Cerebellar nuclear complex (tissue), 1 donor: ENCODE data around the gene MLN.

Experiments used
- DNase-seq, 2 experiments: peaks; one replicate each; lab custom pipeline; 2025; lab: John Stamatoyannopoulos, UW

MLN gene

DNA sequence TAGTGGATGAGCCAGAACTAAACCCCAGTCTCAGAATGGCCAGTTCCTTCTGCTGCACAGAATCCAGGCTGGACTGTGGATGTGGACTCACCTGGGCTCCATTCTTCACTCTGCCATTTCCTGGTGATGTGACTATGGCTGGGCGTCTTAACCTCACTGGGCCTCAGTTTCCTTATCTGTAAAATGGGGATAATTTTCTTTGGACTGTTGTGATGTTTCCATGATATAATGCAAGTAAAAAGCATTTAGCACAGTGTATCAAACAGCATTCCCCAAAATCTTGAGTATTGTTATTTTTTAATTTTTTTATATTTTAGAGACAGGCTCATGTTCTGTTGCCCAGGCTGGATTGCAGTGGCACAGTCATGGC lies 51.2 kb downstream of the MLN start:
- DNase-seq, result no peak

DNA sequence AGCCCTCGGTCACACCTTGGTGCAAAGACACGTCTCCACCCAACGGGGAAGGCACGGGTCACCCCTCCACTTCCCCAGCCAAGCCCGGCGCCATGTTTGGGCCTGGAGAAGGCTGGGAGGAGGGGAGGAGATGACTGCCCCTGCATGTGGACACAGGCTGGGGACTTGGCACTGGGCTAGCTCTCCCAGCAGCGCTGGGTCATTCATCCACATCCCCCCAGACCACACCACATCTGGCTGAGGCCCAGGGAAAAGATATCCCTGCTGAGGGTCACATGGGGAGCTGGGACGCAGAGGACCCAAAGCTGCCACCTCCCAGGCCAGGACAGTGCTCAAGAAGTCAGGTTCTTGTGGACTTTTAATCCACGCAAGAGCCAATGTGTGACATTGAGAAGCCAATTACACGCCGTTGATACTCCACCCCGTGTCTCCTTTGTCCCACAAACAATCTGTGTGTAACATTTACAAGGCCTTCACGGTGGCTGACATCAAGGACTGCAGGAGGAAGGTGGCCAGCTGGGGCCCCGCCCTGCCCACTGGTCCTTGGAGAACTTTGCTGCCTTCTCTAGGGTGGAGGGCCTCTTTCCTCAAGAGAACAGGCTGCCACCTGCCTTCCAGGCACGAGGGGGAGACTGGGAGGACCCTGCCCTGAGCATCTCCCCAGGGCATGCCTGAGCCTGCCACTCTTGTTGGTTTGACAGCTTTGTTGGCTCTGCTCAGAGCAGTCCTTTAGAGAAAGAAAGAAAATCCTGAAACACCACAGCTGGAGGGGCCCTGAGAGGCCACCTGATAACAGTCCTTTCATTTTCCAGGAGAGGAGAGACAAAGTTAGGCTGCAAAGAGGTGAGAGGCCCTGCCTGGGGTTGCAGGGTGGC lies 51.8 kb downstream of the MLN start:
- no peak for DNase-seq

DNA sequence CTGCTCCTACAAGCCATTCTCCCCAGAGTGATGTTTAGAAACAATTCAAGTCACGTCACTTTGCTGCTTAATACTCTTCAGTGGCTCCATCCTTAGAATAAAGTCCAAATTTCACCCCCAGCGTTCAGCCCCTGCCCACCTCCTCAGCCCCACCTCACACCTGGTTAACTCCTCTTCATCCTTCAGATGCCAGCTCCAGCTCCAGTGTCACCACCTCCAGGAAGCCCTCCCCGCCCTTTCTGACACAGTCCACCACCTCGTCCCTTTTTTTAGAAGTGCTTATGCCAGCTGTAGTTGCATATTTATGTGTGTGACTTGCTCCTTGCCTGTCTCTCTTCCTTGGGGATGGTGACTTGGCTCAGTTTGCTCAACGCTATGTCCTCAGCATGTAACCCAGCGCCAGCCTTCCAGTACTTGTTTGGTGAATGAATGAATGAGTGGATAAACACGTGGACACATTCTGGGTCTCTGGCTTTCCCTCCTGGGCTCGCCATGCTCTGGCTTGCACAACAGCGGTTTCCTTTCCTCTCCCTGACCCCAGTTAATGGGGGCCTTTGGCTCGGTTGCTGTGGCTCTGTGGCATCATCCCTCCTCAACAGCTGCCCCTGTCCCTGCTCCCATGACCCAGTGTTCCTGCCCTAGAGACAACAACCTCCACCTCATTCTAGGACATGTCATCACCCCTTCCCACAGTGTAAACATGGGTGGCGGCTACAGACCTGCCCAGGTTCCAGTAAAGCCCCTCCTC lies 53.4 kb downstream of the MLN start:
- DNase-seq, result no peak

DNA sequence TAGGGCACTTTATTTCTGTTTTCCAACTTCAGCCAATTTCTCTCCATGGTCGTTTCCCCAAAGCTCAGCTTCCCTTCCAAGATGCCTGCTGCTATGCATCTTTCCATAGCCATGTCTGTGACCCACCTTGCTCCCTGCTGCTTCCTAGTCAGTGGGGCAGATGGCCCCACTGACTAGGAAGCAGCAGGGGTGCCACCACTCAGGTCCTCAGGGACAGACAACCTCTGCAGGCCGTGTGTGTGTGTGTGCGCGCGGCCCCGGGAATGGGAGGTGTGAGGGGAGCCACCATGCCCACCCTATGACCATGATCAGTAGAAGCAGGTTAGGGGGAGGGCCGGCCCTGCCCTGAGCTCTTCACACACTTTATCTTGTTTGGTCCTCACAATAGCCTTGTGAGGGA lies 54.4 kb downstream of the MLN start:
- DNase-seq, result no peak

DNA sequence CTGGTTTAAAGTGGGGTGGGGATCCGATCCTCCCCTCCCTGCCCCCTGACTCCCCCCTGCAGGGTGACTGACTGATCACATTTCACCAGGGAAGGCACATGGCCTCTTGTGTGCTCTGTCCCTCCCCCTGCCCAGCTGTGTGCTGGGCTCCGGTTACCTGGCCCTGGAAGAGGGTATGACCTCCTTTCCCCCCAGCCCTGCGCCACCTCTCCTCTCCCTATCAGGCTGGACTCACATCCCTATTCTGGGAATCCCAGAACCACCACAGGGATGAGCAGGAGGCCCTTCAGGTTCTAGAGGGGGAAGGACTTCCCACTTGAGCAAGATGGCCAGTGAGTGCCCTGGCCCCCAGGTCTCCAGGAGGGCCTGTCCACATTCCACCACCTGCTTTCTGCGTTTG lies 55.0 kb downstream of the MLN start:
- DNase-seq, result no peak

DNA sequence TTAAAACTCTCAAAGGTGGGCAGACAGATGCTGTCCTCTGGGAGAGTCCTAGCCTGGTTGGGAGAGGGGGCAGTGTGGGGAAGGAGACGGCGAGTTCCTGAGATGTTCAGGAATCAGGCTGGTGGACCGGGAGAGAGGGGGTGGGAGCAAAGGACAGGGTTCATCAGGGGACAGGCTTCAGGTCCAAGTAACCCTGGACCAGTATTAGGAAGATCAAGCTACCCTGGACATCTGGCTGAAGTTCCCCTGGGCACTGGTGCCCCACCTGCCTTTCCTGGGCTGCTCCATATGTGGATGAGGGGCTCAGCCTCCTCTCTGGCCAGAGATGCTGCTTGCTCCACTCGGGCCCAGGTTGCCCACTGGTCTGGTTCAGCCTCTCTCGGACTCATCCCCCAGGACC lies 56.0 kb downstream of the MLN start:
- no peak for DNase-seq

DNA sequence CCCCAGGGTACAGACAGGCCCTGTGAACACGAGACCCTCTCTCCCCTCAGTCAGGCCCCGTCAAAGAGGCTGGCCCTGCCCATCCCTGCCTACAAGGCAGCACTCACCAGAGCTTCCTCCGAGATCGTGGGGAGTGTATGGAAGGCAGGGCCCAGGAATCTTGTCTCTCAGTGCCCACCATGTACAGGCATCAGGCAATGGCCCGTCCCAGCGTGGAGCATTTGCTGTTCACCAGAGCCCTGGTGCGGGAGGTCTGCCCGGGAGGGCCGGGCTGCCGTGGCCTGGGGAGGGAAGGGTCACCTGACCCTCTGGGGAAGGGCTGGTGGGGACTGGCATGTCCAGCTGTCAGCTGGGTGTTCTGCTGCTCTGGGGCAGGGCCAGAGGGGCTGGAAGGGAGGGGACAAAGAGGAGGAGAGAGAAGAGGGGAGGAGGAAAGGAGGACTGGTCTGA lies 57.1 kb downstream of the MLN start, which contains the start of gene IP6K3:
Gene IP6K3, minus strand, starts transcription at position 255 of the 450 bp plus-strand sequence. CDS start 11,429 bp downstream, outside the sequence.
- DNase-seq, result no peak

DNA sequence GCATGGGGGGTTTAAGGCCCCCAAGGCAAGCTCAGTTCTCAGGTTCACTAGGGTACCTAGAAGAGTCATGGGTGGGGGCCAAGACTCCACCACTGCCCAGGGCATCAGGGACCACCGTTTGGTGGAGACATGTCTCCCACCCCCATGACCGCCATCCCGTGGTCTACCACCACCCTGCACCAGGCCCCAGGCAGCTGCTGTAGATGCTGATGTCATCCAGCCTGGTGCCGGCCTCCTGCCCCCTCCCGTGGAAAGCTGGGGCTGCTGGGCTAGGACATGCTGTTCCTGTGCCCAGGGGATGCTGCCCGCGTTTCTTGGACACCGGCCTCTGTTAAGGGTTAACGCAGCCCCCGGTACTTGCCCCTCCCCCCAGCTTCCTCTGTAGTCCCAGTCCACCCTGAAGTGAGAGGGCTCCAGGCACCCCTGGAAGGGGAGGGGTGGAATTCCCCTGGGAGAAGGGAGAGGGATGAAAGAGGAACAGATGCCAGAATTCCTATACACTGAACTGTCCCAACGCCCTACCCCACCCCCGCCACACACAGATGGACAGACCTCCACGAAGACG lies 57.7 kb downstream of the MLN start:
- no peak for DNase-seq

DNA sequence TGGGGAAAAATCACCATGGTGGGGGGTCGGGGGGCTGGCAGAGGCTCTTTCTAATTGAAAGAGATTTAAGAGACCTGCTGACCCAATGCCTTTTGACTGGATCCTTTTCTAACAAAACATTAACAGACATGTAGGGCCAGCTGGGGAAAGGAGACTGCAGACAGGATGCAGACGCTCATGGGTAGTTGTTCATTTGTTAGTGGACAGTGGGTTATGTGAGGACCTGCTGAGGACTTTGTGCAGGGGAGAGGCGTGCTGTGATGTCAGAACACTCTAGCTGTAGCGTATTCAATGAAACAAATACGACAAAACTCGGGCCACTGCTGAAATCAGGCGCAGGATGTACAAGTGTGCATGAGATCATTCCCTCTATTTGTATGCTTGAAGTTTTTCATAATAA lies 58.3 kb downstream of the MLN start:
- DNase-seq, result no peak

DNA sequence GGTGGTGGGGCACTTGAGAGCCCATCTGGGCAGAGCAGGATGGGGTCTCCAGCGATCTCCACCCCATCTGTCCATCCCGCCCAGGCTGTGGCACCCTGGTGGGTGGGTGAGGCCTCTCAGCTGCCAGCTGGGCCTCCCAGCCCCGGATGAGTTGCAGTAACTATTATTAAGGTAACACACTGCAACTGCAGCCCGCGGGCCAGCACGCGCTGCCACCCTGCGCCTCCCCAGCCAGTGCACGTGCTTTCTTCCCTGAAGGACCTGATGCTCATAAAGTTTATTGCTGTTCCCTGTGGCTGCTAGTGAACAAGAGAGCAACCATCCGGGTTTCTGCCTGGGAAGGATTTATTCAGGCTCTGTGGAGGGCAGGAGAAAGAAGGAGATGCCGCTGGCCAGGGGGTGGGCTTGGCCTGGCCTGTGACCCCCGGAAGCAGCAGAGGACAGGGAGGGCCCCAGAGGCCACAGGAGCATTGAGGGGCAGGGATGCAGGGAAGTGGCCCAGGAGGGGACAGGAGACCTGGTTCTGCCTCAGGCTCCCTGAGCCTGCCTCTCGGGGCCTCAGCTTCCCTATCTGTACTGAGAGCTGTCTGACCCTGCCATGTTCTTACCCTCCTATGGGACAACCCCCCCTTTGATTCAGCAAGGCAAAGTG lies 58.8 kb downstream of the MLN start:
- no peak for DNase-seq
